ENCODE measurements around the gene PTCD1. TPM values are rescaled to one million over a fixed set of nuclear protein-coding genes. Genes with fewer than 3 reads are reported as not detected.

PTCD1 gene
- total and polyA plus RNA-seq, 5 donors, result 3.0 to 4.4 (median 3.2) TPM

Other genes starting within 250 kb of the PTCD1 start
- gene KPNA7, start 230.7 kb downstream of the PTCD1 start, total RNA-seq, result not detected
- not detected for gene KPNA7, start 230.7 kb downstream of the PTCD1 start, polyA plus RNA-seq
- not detected for gene MYH16, start 166.0 kb downstream of the PTCD1 start, total RNA-seq
- not detected for gene MYH16, start 166.0 kb downstream of the PTCD1 start, polyA plus RNA-seq
- 100 to 1,000 TPM; 106 to 126 (median 121) TPM for gene ARPC1A, start 112.9 kb downstream of the PTCD1 start, total RNA-seq
- gene ARPC1A, start 112.9 kb downstream of the PTCD1 start, polyA plus RNA-seq, result 148 TPM
- 10 to 100 TPM; 35.5 to 65.1 (median 56.6) TPM for gene ARPC1B, start 64.1 kb downstream of the PTCD1 start, total RNA-seq
- gene ARPC1B, start 64.1 kb downstream of the PTCD1 start, polyA plus RNA-seq, result 52.9 TPM
- 10 to 100 TPM; 85.9 to 95.9 (median 90.1) TPM for gene PDAP1, start 30.2 kb downstream of the PTCD1 start, total RNA-seq
- 167 TPM for gene PDAP1, start 30.2 kb downstream of the PTCD1 start, polyA plus RNA-seq
- gene BUD31, start 29.8 kb downstream of the PTCD1 start, total RNA-seq, result 10 to 100 TPM; 37.8 to 53.6 (median 44.0) TPM
- 65.1 TPM for gene BUD31, start 29.8 kb downstream of the PTCD1 start, polyA plus RNA-seq
- gene CPSF4, start 145 bp upstream of the PTCD1 start, total RNA-seq, result 10 to 100 TPM; 17.3 to 21.9 (median 18.8) TPM
- gene CPSF4, start 145 bp upstream of the PTCD1 start, polyA plus RNA-seq, result 16.2 TPM
- 100 to 1,000 TPM; 525 to 746 (median 627) TPM for gene ATP5MF, start 27.4 kb upstream of the PTCD1 start, total RNA-seq
- 3,968 TPM for gene ATP5MF, start 27.4 kb upstream of the PTCD1 start, polyA plus RNA-seq
- gene ZNF789, start 34.1 kb upstream of the PTCD1 start, total RNA-seq, result 1 to 10 TPM; 3.5 to 6.4 (median 3.8) TPM
- gene ZNF789, start 34.1 kb upstream of the PTCD1 start, polyA plus RNA-seq, result 2.9 TPM
- 10 to 100 TPM; 17.1 to 20.5 (median 19.7) TPM for gene ZNF394, start 61.5 kb upstream of the PTCD1 start, total RNA-seq
- gene ZNF394, start 61.5 kb upstream of the PTCD1 start, polyA plus RNA-seq, result 16.7 TPM
- gene ZKSCAN5, start 65.9 kb upstream of the PTCD1 start, total RNA-seq, result 1 to 10 TPM; 6.1 to 7.1 (median 6.3) TPM
- gene ZKSCAN5, start 65.9 kb upstream of the PTCD1 start, polyA plus RNA-seq, result 3.0 TPM
- 1 to 10 TPM; 4.7 to 6.1 (median 5.5) TPM for gene FAM200A, start 113.3 kb upstream of the PTCD1 start, total RNA-seq
- gene FAM200A, start 113.3 kb upstream of the PTCD1 start, polyA plus RNA-seq, result 6.7 TPM
- 10 to 100 TPM; 37.8 to 45.5 (median 39.8) TPM for gene ZNF655, start 119.8 kb upstream of the PTCD1 start, total RNA-seq
- 31.5 TPM for gene ZNF655, start 119.8 kb upstream of the PTCD1 start, polyA plus RNA-seq
- gene TMEM225B, start 159.5 kb upstream of the PTCD1 start, total RNA-seq, result under 1 TPM; 0.21 to 0.40 (median 0.37) TPM
- gene TMEM225B, start 159.5 kb upstream of the PTCD1 start, polyA plus RNA-seq, result 0.41 TPM
- gene ZSCAN25, start 178.1 kb upstream of the PTCD1 start, total RNA-seq, result 1 to 10 TPM; 8.1 to 9.6 (median 8.6) TPM
- 3.8 TPM for gene ZSCAN25, start 178.1 kb upstream of the PTCD1 start, polyA plus RNA-seq
- gene CYP3A5, start 241.2 kb upstream of the PTCD1 start, total RNA-seq, result under 1 TPM in 1 of 4 donors, not detected in 3; 0.84 TPM
- gene CYP3A5, start 241.2 kb upstream of the PTCD1 start, polyA plus RNA-seq, result 0.09 TPM

All from right cardiac atrium (tissue), 5 donors.